OCI-LY7 (cell line): Measurements from ENCODE around the gene ZNF410. TPM values are rescaled to one million over a fixed set of nuclear protein-coding genes. Genes with fewer than 3 reads are reported as not detected.

ENCODE experiments used
- BruUV-seq: library from RNA; stranded (reverse); fragments of 400-500 nt; replicated peaks from 2 replicates; lab custom pipeline; 2021; lab: Mats Ljungman, UMichigan
- CTCF ChIA-PET: fragments of 300-600 bp; sonication (Branson Sonifier 250); formaldehyde crosslinking; loops from one replicate; lab custom pipeline; 2022; ENCODE audit warnings: antibody characterized with exemption; ENCODE audit not compliant: unreplicated experiment; lab: Charles Lee
- POLR2A ChIA-PET: fragments of 300-600 bp; sonication (Branson Sonifier 250); formaldehyde crosslinking; loops from one replicate; lab custom pipeline; 2022; ENCODE audit warnings: antibody characterized with exemption; lab: Charles Lee
- DNase-seq: peaks from one replicate; pipeline ENCODE4 v3.0.0-alpha.2; 2015; ENCODE audit warnings: low spot score
- H2AFZ ChIP-seq: fragments of 200-600 bp; sonication (generic), shearing (Covaris generic); 2 replicates; pipeline ENCODE4 v1.6.1; 2014; ENCODE audit warnings: mild to moderate bottlenecking, antibody characterized with exemption, low read length, moderate library complexity
- H3K27ac ChIP-seq: fragments of 200-600 bp; sonication (generic); 2 replicates; pipeline ENCODE4 v1.5.1; 2014; ENCODE audit warnings: mixed run types, low read depth, mild to moderate bottlenecking, moderate library complexity, low read length, inconsistent platforms; ENCODE audit not compliant: poor library complexity, severe bottlenecking
- H3K36me3 ChIP-seq: fragments of 200-600 bp; sonication (generic); 2 replicates; pipeline ENCODE4 v1.6.1; 2014; ENCODE audit warnings: mild to moderate bottlenecking, antibody characterized with exemption, low read length, moderate library complexity, mixed read lengths; ENCODE audit not compliant: insufficient read depth
- H3K4me1 ChIP-seq: fragments of 200-600 bp; sonication (generic); 2 replicates; pipeline ENCODE4 v1.5.1; 2014; ENCODE audit warnings: mild to moderate bottlenecking, low read length; ENCODE audit not compliant: insufficient read depth, poor library complexity, severe bottlenecking
- H3K4me2 ChIP-seq: fragments of 200-600 bp; sonication (generic); 2 replicates; pipeline ENCODE4 v1.6.1; 2014; ENCODE audit warnings: mild to moderate bottlenecking, low read length
- H3K4me3 ChIP-seq: fragments of 200-600 bp; sonication (generic); 2 replicates; pipeline ENCODE4 v1.5.1; 2014; ENCODE audit warnings: mild to moderate bottlenecking, low read depth, low read length; ENCODE audit not compliant: poor library complexity, severe bottlenecking
- H3K79me2 ChIP-seq: fragments of 200-600 bp; sonication (generic); 2 replicates; pipeline ENCODE4 v1.6.1; 2016; ENCODE audit warnings: low read depth, mild to moderate bottlenecking, low read length, moderate library complexity, mixed read lengths; ENCODE audit not compliant: insufficient read depth
- H3K9me2 ChIP-seq: fragments of 200-600 bp; sonication (generic); 2 replicates; pipeline ENCODE4 v1.6.1; 2016; ENCODE audit warnings: mild to moderate bottlenecking, low read length, mixed read lengths; ENCODE audit not compliant: insufficient read depth
- H3K9me3 ChIP-seq: fragments of 200-600 bp; sonication (generic); 2 replicates; pipeline ENCODE4 v1.6.1; 2014; ENCODE audit warnings: mild to moderate bottlenecking, mixed run types, low read length, mixed read lengths
- H4K20me1 ChIP-seq: fragments of 200-600 bp; sonication (generic); 2 replicates; pipeline ENCODE4 v1.6.1; 2014; ENCODE audit warnings: mild to moderate bottlenecking, antibody characterized with exemption, low read length, moderate library complexity, mixed read lengths; ENCODE audit not compliant: insufficient read depth
- CTCF ChIP-seq: fragments of 200-600 bp; sonication (generic); conservative IDR thresholded peaks from 2 replicates; pipeline ENCODE4 v1.5.1; 2014; ENCODE audit warnings: mild to moderate bottlenecking, antibody characterized with exemption, low read length, moderate library complexity, mixed read lengths
- EZH2phosphoT487 ChIP-seq: fragments of 200-600 bp; sonication (generic); IDR thresholded peaks from 2 replicates; pipeline ENCODE4 v1.6.1; 2018; ENCODE audit warnings: low read depth, borderline replicate concordance, mild to moderate bottlenecking, mixed run types, antibody characterized with exemption, low read length, moderate library complexity, mixed read lengths
- intact Hi-C: fragments of 100-400 bp; cut with micrococcal nuclease; formaldehyde crosslinking; loops from one replicate; pipeline ENCODE4 v1.10.0; 2022; ENCODE audit not compliant: unreplicated experiment
- total RNA-seq, 2 experiments: library from RNA; depleted of rRNA in 1 of 2; stranded (reverse); fragments of >200 nt in 1 of 2; shearing (Covaris generic) in 1 of 2; gene quantifications; 2 replicates each; pipeline ENCODE4 v1.2.3, GENCODE V29; 2014 to 2022

ZNF410 gene
- total RNA-seq, 2 experiments from 2014 or later = 41.6 to 45.2 TPM

- CTCF ChIA-PET = no interaction called here
- Histone ChIP-seq H3K4me3 (no peak overlapping the region), H3K4me2 (no peak overlapping the region), H4K20me1 (no peaks in the 10 kb centered on the region), H3K9me2 (no peaks in the 10 kb centered on the region), H3K27ac (no peak overlapping the region), H3K79me2 (no peaks in the 10 kb centered on the region), H3K9me3 (no peaks in the 10 kb centered on the region), H3K36me3 (peaks cover 55% of the 10 kb centered on the region; the same call in 1 of the 2 replicates), H2AFZ (no peak overlapping the region), H3K4me1 (peaks cover 7% of the 10 kb centered on the region)
- POLR2A ChIA-PET = interaction anchor here (0.7 kb wide), 1 partner anchor 543 kb away, joined by 4 read pairs; no protein-coding TSS in a partner anchor
- TF ChIP-seq CTCF (no peak), EZH2phosphoT487 (no peak)
- BruUV-seq = no TSS peak
- intact Hi-C loops = no loop called here
- no peak for DNase-seq
These were observed 69.0 kb downstream of the ZNF410 start for GRCh38 chr14:73955674-73956073.

GRCh38 chr14:73958591-73958990 lies 71.9 kb downstream of the ZNF410 start:
- H3K9me2 ChIP-seq = no peaks in the 10 kb centered on the region
- peaks cover 68% of the 10 kb centered on the region for H3K36me3 ChIP-seq
- no peaks in the 10 kb centered on the region for H3K4me1 ChIP-seq
- TF ChIP-seq CTCF (no peak), EZH2phosphoT487 (no peak)
- no peaks in the 10 kb centered on the region for H3K9me3 ChIP-seq
- intact Hi-C loops = no loop called here
- no peak overlapping the region for H3K4me2 ChIP-seq
- H3K27ac ChIP-seq = no peak overlapping the region
- H4K20me1 ChIP-seq = no peaks in the 10 kb centered on the region
- no peak overlapping the region for H3K4me3 ChIP-seq
- no peaks in the 10 kb centered on the region for H3K79me2 ChIP-seq
- CTCF ChIA-PET = no interaction called here
- no peak overlapping the region for H2AFZ ChIP-seq
- no TSS peak for BruUV-seq
- DNase-seq = no peak
- POLR2A ChIA-PET = interaction anchor here (0.6 kb wide), 1 partner anchor 10 kb away, joined by 3 read pairs; no protein-coding TSS in a partner anchor

- no peak for DNase-seq
- Histone ChIP-seq H3K4me3 (no peak overlapping the region), H3K27ac (no peak overlapping the region), H3K9me3 (no peaks in the 10 kb centered on the region), H3K4me2 (no peak overlapping the region), H4K20me1 (no peaks in the 10 kb centered on the region), H2AFZ (no peak overlapping the region), H3K79me2 (no peaks in the 10 kb centered on the region), H3K4me1 (no peaks in the 10 kb centered on the region), H3K36me3 (peaks cover 59% of the 10 kb centered on the region), H3K9me2 (no peaks in the 10 kb centered on the region)
- intact Hi-C loops = no loop called here
- no TSS peak for BruUV-seq
- TF ChIP-seq EZH2phosphoT487 (no peak), CTCF (no peak)
- POLR2A ChIA-PET = no interaction called here
- CTCF ChIA-PET = no interaction called here
These were observed 74.5 kb downstream of the ZNF410 start for GRCh38 chr14:73961192-73961591.
